Myocyte (in vitro differentiated cells): ENCODE measurements around the gene CHI3L2. TPM values are rescaled to one million over a fixed set of nuclear protein-coding genes. Genes with fewer than 3 reads are reported as not detected.

ENCODE experiments used
- DNase-seq: peaks from one replicate; pipeline ENCODE4 v3.0.0-alpha.2; 2012; ENCODE audit warnings: low read depth
- total RNA-seq: library from RNA; depleted of rRNA; stranded (reverse); fragments of >200 nt; gene quantifications from 2 replicates; pipeline ENCODE4 v1.2.3, GENCODE V29; 2014

CHI3L2 gene
- total RNA-seq, 1 donor from 2014 or later: 3.2 TPM

DNA sequence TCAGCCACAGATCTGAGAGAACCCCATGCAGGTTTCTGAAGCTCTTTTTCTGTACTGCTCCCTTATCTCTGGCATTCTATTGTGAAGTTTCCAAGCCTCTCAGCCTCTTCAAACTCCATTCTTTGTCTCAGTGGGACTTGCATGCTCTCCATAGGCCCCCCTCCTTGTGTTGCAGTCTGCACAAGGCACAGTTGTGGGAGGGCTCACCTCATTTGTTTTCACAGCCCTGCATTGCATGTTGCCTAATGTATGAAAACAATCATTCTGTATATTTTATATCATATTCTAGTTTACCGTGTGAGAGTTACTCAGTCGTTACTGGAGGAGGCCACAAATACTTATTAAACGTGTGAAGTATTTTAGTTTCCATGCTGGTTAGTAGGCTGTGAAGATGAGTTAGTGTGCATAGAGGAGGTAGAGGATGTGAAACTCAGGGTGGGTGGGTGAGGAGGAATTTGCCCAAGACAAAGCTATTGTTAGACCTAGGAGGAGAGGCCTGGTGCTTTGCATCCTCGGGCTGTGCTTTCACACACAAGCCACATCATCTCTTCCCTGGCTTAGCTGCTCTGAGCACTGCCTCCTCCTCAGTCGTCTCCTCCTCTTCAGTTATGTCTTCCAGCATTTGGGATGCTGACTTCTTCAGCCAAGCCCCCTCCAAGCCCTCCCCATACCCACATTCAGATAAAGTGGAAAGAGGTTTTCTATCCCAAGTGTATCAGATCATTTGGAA is 7.8 kb upstream of the CHI3L2 start:
- no peak for DNase-seq

DNA sequence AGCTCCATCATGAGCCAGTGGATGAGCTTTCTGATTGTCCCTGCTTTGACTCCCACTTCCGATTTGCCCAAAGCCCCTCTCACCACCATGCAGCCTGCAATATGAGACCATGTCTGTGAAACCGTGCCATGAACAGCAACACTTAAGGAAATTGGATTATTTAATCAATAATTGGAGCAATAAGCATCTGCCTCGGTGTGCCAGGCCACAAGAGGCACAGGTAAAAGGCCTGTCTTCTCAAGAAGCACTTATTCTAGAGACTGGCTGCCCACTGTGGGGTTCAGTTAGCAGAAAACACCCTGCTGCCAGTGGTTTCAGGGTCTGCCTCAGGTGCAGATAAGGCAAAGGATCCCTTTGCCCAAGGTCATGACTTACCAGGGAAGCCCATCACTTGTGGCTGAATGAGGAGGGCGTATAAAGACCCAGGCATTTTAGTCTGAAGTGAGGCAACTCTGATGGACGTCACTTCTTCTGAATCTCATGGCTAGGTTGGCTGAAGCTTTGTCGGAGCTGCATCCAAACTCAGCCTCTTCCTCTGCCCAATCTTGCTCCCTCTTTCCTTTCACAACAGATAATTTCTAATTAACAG is 7.1 kb upstream of the CHI3L2 start:
- no peak for DNase-seq

DNA sequence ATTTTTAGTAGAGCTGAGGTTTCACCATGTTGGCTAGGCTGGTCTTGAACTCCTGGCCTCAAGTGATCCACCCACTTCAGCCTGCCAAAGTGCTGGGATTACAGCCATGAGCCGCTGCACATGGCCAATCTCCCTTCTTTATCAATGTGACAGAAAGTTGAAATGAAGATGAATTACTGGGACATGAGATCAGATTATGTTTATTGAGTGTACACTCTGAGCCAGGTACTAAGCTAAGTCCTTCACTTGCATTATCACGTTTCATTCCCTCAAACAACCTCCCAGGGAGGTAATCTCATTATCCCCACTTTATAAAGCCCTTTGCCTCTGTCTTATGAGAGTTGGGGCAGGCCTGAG is 6.3 kb upstream of the CHI3L2 start:
- DNase-seq: no peak

DNA sequence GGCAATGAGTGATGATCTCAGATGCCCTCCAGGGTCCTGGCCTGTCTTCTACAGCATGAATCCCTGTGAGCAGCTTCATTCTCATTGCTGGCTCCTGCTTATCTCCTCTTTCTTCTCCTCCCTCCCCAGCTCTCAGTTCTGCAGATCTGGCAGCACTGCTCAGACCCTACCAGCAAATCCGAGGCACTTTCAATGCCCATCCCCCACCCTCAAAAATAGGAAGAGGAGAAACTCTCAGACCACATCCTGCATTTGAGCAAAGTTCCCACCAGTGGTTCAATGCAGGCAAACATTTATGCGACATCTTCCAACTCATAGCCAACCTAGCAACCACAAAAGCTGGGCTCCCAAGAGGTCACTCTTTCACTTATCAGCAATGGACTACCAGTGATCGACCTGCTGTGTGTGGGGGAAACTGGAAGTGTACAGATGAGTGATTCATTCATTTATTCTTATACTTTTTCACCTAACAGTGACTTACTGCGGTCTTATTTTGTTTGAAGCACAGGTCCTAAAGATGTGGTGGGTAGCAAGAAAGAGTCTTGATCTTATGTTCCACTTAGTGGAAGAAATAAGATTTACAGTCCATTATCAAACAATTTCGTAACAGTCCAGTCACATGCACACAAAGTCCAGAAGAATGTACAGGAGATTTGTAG is 5.8 kb upstream of the CHI3L2 start:
- no peak for DNase-seq

DNA sequence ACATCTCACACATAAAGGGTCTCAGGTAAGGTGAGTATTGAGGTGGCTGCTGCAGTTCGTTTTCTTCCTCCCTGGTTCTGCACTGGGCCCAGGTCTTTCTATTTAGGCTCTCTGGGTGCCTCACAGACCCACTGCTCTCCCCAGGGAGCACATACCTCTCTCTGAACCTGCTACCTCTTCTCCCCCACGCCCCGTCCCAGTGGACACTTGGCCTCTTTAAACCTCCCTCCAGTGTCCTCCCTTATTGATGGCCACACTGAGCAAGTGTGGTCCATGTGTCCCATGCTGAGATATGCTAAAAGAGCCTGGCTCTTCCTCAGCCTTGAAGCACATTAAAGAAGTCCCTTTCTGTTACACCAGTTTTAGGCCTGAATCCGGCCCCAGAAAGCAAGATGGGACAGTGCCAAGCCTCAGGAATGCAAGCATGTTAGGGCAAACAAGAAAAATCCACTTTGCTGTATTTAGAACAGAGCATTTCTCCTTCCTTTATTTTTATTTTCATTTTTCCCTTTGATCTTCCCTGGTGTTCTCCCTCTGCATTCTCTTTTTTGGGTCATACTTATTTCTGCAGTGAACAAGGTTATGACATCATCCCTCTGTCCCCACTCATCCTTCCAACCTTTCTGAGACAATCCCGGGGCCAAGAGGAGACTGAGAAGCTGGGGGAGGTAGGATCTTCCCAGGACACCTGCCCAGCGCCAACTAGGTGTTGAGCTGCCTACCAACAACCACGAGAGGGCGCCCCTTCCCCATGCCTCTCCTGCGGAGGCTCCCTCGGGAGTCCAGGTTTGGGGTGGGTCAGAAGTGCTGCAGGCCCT is 5.0 kb upstream of the CHI3L2 start:
- DNase-seq: peak; percentile 70

DNA sequence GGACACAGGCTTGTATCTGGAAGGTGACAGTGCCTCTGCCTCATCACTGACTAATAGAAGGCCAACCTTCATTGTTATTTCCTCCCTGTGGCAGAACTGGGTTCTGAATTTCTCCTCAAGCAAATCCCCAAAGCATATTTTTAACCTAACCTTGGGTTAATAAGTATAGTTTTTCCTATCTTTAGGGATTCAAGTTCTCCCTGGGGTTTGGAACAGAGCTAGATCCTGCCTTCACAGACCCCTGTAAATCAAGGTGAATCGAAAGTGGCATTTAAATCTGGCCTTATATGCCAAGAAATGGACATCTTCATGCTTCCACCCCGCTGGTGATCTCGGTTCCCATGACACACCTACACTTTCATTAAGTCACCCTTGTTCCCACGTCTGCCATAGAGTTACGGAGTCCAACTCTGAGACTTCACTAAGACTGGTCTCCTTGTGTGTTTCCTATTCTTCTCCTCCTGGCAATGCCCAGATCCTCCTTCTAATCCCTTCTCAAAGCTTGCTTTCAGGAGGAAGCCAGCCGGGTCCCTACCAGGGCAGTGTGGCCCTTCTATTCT is 4.3 kb upstream of the CHI3L2 start:
- no peak for DNase-seq

DNA sequence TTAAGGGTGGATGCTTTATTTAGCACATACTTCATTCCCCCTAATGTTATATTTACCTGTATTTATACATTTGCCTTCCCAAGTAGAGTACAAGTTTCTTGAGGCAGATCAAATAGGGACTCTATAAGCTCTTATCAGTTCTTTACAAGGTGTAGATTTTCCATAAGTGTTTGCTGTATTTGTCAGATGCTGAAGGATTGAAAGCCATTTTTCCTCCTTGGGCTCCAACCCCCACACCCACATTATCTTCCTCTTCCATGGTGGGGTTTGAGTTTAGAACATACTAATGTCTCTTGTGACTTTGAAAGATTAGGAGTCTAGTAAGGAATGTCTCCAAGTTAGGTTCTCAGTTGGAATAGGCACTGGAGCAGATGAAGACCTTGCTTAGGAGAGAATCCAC is 2.4 kb upstream of the CHI3L2 start:
- DNase-seq: no peak

DNA sequence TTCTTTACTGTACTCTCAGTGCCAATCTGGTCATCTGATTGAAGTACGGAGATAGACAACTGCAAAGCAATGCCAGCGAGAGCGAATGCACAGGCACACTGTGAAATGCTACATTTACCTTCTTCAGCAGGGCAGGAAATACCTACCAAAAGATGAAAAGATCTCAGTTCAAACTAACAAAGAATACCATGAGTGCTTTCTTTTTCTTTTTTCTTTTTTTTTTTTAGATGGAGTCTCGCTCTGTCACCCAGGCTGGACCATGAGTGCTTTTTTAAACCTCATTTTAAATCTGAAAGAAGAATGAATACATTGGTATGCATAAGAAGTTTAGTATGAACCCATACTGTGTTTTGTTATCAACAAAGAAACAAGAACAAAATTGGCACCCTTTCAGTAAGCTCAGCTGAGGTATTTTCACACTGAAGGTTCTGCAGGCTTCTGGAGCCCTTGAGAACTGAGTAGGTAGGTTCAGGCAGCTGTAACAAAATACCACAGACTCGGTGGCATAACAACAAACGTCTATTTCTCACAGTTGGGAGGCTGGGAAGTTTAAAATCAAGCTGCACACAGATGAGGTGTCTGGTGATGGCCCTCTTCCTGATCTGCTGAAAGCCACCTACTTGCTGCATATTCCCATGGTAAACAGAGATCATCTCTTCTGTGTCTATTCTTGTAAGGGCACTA is 1.7 kb upstream of the CHI3L2 start:
- DNase-seq: no peak

DNA sequence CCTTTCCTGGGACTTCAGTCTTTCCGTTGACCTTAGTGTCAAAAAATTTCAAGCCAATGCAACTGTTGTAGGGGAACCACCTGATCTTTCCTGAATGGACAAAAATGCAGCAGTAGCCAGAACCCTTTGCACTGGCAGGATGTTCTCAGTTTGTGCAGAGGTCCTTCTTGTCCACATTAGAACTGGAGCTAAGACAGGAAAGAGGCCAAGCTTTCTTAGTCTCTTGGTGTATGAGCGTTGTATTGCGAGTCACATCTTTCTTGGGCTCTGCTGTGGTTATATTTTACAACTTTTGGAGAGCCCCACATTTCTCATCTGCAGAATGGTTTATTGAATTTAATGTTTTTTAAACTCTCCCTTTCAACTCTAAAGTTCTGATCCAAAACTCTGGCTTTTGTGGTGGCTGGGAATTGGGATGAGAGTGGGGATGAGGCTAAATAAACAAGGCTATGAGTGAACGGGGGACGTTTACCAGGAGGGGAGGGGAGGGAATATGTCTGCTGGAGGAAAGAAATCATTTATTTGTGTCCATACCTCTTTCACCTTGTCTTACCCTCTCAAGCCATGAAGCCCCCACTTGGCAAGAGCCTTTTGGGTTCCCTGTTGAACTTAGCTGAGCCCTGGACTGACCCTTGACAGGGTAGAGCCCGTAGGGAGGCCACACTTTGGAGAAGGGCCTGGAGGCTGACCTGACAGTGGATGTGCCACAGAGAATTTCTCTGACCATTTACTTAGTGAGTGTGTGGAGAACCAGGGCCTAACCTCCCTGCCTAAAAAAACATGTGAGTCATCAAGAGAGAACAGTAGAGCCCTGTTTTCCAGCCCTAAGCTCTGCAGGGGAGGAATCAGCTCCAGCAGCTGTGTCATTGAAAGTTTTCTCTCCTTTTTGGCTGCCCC is 586 bp downstream of the CHI3L2 start:
- DNase-seq: peak; percentile 90

DNA sequence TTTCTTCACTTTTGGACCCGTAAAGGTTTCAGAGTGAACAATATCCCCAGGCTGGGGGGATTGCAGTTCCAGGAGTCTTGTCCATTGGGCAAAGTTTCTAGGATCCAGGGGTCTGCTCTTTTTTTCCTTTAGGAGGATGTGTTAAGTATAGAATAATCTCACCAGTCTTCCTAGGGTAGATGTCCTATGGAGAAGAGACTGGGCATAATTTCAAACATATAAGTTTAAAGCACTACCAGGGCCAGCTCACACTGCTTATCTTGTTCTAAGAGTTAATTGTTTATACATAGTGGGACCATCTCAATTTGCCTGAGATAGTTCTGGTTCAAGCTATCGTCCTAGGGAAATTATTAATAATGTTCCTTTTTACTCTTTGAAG is 1.2 kb downstream of the CHI3L2 start:
- no peak for DNase-seq

DNA sequence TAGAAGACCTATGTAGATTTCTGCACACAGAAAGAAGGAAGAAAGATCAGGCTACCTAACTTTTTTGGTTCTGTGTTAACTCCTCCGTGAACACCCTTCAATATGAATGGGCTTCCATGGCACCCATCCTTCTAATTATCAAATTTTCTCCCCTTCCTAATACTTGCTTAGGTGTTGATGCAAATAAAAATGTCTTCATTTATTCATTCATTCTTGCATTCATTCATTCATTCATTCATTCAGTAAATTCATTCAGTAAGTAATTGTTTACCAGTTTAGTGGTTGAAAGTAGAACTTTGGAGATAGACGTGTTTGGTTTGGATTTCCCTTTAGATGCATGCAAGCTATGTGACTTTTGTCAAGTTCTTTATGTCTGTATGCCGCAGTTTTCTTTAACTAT is 4.6 kb downstream of the CHI3L2 start:
- no peak for DNase-seq

DNA sequence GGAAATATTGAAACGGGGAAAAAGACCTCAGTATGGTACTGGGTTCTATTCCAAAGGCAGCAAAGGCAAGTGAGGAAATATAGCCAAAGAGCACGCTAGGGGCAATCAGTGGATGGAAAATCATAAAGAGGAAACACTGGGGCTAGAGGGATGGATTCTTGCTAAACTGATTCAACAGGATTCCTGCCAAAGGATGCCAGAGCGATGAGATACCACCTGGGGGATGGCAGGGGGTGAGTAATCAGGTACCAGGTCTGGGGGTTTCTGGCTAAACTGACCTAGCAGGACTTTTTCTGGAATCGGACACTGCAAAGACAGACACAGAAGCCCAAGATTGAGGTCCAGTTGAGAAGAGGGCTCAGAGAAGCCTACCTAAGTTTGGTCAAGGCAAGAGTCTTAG is 6.7 kb downstream of the CHI3L2 start:
- DNase-seq: no peak

DNA sequence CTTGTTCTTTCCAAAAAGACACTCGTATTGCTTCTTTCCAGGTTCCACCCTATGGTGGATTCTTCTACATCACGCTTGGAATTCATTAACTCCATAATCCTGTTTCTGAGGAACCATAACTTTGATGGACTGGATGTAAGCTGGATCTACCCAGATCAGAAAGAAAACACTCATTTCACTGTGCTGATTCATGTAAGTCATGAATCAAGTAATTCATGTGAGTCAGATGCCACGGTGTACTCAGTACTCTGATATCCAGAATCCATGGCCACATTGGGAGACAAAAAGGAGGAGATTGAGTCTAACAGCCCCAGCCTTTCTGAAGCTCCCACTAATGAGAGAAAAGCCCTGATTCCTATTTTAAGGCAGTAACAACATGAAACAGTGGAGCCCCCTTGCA is 7.4 kb downstream of the CHI3L2 start:
- DNase-seq: no peak

DNA sequence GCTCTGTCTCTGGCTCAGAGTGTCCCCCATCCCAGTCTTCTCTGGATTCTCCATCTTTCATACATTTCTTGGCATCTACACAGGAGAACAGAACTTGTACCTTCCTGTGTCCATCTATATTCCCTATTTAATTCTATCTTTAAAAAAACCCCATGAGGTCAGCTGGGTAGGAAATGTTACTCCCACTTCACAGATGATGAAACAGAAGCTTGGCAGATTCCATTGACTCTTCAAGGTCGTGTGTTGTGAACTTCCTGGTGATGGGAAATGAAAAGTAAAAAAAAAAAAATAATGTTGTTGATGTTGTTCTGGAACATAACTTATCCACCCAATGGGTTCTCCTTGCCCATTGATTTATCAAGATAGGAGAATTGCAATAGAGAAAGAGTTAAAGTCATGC is 8.9 kb downstream of the CHI3L2 start:
- no peak for DNase-seq

DNA sequence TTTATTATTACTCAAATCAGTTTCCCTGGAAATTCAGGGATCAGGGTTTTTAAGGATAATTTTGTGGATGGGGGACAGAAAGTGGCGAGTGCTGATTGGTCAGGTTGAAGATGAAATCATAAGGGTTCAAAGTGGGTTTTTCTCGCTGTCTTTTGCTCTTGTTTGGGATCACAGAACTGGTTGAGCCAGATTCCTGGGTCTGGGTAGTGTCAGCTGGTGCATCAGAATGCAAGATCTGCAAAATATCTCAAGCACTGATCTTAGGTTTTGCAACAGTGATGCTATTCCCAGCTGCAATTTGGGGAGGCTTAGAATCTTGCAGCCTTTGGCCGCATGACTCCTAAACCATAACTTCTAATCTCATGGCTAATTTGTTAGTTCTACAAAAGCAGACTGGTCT is 9.3 kb downstream of the CHI3L2 start:
- DNase-seq: no peak

DNA sequence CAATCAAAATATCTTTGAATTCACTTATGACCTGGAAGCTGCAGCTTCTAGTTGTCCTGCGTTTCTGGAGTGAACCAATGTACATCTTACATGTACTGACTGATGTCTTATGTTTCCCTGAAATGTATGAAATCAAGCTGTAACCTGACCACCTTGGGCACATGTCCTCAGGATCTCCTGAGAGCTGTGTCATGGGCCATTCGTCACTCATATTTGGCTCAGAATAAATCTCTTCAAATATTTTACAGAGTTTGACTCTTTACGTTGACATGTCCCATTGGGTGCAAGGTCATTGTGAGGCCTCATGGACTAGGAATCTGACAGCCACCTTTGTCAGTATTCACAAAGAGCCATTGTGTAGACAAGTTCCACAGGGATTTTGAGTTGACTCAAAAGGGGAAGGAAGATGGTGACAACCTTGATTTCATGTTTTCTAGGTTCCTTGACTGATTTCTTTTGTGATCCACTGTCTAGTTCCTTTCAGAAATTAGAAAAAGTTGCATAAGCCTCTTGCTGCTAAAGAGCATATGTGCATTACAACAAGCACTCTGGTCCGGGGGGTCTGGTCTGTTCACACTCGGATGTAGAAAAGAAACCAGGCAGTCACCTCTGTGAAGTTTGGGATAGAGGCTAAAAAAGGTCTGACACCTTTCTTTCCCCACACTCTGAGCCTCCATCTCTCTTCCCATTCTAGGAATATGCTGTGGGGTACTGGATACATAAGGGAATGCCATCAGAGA is 10.7 kb downstream of the CHI3L2 start:
- no peak for DNase-seq

DNA sequence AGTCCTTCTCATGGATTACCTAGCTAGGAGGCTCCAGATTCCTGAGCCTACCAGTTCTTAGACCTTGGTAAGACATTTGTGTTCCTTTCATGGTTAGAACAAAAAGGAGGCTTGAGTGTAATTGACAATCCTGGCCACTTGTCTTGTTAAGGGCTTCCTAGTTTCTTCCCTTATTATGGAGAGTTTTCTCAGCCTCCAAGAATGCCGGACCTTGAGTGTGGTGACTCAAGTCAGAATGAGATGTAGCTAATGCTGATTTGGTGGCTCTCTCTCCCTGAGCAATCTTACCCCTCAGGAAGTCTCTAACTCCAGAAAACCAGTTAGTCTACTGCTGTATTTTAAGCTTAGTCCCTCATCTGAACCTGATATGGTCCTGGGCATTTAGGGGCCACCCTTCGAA is 14.3 kb downstream of the CHI3L2 start:
- peak; percentile 32 for DNase-seq

DNA sequence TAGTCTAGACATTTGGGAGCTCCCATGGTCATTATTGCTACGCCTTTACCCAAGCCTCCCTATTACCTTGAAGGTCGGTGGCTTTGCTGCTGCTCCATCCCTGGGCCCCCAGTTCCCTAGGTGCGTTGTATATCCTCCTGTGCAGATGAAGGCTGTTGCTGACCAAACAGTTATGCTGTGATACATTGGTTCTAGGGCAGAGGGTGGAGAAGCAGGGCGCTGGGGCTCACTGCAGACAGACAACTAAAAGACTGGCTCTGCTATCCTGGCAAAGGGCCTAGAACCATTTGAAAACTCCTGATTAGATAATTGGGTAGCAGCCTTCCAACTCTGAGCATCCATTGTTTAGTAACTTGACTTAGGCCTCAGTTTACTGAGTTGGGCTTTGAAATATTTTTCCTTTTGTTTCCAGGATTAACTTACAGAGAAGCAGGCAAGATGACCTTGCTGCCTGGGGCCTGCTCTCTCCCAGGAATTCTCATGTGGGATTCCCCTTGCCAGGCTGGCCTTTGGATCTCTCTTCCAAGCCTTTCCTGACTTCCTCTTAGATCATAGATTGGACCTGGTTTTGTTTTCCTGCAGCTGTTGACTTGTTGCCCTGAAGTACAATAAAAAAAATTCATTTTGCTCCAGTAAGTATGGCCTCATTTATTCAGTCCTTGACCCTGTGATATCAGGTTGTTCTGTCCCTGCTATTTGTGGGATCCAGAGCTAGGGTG is 15.5 kb downstream of the CHI3L2 start:
- DNase-seq: peak; percentile 19
